ENCODE data around the gene COPS8.

COPS8 gene

DNA sequence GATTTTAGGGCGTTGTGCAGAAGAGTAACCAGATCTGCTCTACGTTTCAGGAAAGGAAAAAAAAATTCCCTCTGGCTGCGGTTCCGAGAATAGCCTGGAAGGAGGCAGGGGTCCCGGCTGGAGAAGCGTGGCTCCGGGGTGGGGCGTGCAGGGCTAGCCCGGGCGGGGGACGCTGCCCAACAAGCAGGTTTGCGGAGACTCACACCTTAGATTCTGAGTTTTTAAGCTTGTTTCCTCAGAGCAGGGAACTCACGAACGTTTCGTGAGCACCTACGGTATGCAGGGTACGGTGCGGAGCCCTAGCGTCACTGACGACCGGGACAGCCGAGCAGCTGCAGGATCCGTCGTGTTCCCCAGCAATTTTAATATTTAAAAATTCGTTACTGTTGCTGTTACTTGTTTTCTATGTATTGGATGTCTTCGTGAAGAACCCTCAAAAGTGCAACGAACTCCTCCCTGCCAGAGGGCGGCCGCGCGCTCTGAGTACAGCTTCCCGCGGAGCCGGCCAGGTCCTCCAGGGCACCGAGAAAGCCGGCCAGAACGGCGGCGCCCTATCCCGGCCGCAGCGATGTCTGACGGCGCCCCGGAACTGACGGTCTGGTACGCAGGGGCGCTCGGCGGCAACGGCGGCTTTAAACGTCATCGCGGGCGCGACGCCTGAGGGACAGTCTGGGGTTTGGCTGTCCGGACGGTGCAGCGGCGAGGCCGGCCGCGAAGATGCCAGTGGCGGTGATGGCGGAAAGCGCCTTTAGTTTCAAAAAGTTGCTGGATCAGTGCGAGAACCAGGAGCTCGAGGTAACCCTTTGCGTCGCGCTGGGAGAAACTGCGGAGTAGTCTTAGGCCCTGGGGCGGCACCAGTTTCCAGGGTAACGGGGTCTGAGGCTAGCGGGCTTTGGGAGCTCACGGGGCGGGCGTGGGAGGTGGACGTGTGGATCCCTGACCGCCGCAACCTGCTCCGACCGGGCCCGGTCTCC is at the start of gene COPS8:
TSS of gene COPS8 (plus strand) at position 642 of the 974 bp plus-strand sequence. CDS start at position 718, 76 bp downstream.
- DNase-seq: peak; percentile 90

- no peak for DNase-seq
These were observed 46.2 kb upstream of the COPS8 start for GRCh38 chr2:237039301-237040031.

DNA sequence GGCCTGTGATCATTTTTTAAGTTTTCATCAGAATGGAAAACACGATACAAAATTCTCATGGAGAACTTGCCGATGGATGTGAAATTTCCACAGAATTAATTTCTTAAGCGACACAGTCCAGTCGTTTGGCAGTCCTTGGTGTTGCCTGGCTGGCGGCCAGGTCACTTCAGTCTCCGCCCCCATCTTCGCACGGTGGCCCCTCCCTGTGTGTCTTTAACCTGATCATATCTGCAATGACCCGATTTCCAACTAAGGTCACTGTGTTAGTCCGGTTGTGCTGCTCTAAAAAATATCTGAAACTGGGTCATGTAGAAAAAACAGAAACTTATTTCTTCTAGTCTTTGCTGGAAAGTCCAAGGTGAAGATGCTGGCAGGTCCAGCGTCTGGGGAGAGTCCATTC is 44.5 kb upstream of the COPS8 start:
- no peak for DNase-seq

DNA sequence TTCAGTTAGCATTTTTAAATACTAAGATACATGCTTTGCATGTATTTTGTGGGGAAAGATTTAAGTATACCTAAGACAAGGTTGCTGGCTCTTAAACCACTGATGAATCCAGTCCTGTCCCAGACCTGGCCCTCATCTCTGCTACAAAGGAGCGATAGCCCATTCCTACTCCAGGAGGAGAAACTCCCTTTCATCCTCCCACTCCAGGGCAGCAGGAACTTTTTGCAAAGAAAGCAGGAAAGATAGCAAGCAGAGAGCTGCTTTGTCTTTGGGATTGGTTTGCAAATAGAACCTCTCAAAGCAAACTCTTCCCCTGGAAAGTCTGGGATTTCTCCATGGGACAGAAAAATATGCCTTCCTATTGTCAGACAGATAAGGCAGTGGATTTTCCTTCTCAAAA is 43.6 kb upstream of the COPS8 start:
- no peak for DNase-seq

GRCh38 chr2:237043866-237044265 is 41.8 kb upstream of the COPS8 start:
- DNase-seq: no peak

GRCh38 chr2:237044281-237044680 is 41.4 kb upstream of the COPS8 start:
- no peak for DNase-seq

DNA sequence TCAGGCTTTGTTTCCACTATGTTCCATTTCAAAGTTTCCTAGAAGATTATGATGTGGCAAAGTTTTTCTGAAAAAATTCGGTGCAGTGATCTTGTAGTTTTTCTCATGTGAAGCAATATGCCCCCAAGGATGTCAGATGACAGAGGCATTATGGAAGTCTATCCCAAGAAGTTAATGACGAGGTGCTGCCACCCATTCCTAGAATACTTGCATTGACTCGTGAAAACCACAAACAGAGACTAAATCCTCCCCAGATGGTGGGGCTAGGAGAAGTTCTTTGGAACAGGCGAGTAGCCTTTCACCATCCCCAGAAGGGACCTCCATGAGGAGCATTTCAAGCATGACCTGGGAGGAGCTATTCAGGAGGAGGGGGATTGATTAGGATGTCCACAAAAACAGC is 40.2 kb upstream of the COPS8 start:
- no peak for DNase-seq

DNA sequence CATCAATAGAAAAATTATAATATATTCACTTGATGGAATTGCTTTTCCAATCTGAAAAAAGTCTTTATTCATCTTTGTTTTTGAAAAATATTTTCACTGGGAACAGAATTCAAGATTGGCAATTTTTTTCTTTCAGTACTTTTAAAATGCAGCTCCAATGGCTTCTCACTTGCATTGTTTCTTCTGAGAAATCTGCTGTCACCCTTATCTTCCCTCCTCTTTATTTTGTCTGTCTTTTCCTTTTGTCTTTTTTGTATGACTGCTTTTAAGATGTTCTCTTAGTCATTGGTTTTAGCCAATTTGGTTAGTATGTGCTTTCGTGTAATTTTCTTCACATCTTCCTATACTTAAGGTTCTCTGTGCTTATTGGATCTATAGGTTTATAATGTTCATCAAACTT is 37.1 kb upstream of the COPS8 start:
- DNase-seq: no peak

GRCh38 chr2:237051861-237052260 is 33.8 kb upstream of the COPS8 start:
- no peak for DNase-seq

DNA sequence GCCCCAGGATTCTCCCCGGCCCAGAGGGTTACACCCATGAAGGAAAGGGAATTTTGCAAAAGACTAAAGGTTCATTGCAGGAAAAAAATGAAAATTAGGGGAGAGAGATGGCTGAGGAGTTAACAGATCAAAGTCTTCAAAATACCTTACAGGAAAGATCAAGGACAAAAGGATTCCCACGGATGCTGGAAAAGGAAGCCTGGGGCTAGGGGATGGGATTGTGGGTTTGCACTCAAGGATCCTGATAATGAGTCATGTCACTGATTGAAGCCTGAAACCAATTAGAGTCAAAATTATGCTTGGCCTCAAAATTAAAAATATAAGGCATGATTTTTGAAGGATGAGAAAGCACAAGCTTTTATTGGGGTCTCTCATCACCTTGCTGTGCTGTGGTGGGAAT is 32.6 kb upstream of the COPS8 start:
- DNase-seq: no peak

DNA sequence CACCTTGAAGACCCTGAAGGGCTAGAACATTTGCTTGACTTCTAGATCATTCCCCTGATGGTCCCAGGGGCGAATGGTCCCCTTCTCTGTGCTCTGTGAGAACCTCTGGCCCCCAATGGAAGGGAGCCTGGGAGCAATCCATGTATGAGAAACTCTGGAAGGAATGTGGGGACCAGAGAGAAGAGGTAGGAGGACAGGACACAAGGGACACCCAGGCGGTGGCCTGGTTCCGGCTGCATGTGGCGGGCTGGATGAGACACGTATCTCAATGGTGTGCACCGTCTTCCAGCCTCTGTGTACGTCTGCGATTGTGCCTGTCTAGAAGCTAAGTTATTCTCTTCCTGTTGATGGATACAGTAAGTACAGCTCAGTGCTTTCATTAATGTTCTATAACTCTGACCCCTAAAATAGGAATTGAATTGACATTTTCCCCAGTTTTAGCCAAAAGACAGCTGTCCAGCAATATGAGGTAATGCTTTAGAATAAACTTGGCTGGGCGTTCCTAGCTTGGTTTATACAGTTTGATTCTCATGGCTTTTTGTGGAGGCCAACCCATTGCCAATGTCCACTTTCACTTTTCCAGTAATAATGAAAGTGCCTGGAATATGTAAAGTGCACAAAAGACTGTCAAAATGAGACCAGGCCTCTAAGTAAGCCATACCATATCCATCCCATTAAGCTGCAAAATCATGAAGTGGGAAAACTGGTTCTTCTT is 30.1 kb upstream of the COPS8 start:
- DNase-seq: no peak

GRCh38 chr2:237056287-237056875 is 29.3 kb upstream of the COPS8 start:
- no peak for DNase-seq

DNA sequence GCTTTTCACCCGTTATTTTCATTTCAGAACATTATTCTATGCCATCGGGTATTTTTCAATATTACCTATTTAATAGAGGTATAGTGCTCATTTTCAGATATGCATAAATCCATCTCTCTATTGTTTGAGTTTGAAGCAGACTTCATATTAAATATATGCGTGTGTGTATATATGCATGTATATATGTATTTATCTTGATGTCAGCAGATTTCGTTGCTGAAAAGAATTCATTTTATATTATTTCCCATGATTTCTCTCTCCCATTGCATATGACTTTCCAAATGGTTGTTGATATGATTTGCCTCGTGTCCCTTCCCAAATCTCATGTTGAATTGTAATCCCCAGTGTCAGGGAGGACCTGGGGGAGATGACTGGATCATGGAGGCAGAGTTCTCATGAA is 28.6 kb upstream of the COPS8 start:
- no peak for DNase-seq

DNA sequence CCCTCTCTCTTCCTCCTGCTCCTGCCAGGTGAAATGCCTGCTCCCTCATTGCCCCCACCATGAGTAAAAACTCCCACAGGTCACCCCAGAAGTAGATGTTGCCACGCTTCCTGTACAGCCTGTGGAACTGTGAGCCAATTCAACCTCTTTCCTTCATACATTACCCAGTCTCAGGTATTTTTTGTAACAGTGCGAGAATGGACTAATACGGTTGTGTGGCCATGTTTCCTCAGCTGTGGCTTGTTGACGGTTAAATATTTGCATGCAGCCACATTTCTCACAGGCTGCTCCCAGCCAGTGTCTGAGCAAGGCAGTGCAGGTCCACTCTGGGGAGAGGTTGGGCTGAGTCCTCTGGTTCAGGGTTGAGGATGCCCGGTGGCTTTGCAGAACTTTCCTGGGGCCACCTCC is 27.8 kb upstream of the COPS8 start:
- no peak for DNase-seq

GRCh38 chr2:237058423-237058822 is 27.3 kb upstream of the COPS8 start:
- no peak for DNase-seq

GRCh38 chr2:237059155-237059875 is 26.4 kb upstream of the COPS8 start:
- no peak for DNase-seq

- peak; percentile 37 for DNase-seq
These were observed 25.0 kb upstream of the COPS8 start for GRCh38 chr2:237060534-237061312.

- no peak for DNase-seq
These were observed 24.3 kb upstream of the COPS8 start for GRCh38 chr2:237061356-237061755.

DNA sequence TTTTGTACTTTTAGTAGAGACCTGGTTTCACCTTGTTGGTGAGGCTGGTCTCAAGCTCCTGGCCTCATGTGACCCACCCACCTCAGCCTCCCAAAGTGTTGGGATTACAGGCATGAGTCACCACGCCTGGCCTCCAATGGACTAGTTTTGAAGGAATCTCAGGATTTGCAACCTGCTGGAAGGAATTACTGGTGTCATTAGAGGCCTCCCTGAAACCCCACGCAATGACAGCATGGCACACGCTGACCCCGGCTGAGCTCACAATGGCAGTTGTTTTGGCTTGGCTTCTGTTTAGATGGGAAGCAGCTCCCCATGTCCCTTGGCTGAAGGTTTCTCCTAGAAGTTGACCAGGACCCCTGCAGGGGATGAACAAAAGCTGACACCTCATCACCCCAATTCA is 23.1 kb upstream of the COPS8 start:
- no peak for DNase-seq

GRCh38 chr2:237064203-237065070 is 21.3 kb upstream of the COPS8 start:
- DNase-seq: no peak

GRCh38 chr2:237065071-237065377 is 20.7 kb upstream of the COPS8 start:
- DNase-seq: no peak

Data from CD4-positive, alpha-beta T cell treated with Interleukin-17A for 4 hours (primary cell).